IPS-NIHi7 (cell line): ENCODE data around the gene CDK4.
A peak's percentile ranks its signal among the peaks of the same experiment; 100 is the strongest.

Source experiments
- DNase-seq: peaks from one replicate; pipeline ENCODE4 v3.0.0; 2012; ENCODE audit warnings: mixed read lengths; ENCODE audit errors: extremely low spot score

Gene CDK4

DNA sequence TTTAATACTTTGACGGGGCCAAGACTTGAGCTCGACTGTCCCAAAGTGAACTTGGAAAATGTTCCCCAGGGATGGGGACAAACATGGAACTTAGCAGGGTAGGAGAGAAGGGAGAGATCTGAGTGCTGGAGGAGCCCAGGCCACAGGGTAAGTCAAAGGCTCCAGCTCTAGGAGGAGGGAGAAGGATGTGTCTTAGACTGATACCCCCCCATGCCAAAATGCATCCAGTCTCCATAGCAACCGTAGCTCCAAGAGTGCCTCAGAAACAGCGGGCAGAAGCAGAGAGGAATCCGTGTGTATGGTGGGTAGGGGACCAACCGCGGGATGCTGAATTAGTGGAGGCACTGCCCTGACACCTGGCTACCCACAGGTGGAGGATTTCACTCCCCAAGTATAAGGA is 12.7 kb downstream of the CDK4 start:
- no peak for DNase-seq

DNA sequence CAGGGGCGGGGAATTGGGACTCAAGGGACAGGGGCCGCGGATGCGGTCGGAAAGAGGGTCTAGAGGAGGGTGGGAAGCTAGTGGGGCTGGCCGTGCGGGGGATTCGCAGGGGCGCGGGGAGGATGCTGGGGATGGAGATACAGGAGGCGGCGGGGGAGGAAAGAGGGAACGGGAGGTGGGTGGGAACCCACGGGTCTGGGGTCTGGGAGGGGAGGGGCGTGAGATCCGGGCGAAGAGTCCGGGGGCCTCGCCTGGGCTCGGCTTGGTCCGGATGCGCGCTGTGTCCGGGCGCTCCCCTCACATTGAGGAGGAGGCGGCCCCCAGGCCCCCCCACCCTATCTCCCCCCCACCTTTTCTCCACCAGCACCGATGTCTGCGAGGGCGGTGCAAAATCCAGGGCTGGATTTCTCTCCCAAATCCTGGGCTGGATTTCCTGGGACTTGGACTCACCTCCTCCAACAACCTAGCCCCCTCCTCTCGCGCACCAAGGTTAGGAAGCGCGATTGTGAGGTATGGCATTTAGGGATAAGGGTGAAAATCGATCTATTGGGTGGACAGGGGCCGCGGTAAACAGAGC is 13.4 kb downstream of the CDK4 start, which contains the start of gene AGAP2:
Gene AGAP2 (minus strand): TSS at position 82 of the 577 bp plus-strand sequence. CDS start 496 bp downstream, outside the sequence.
- peak; percentile 67 for DNase-seq

DNA sequence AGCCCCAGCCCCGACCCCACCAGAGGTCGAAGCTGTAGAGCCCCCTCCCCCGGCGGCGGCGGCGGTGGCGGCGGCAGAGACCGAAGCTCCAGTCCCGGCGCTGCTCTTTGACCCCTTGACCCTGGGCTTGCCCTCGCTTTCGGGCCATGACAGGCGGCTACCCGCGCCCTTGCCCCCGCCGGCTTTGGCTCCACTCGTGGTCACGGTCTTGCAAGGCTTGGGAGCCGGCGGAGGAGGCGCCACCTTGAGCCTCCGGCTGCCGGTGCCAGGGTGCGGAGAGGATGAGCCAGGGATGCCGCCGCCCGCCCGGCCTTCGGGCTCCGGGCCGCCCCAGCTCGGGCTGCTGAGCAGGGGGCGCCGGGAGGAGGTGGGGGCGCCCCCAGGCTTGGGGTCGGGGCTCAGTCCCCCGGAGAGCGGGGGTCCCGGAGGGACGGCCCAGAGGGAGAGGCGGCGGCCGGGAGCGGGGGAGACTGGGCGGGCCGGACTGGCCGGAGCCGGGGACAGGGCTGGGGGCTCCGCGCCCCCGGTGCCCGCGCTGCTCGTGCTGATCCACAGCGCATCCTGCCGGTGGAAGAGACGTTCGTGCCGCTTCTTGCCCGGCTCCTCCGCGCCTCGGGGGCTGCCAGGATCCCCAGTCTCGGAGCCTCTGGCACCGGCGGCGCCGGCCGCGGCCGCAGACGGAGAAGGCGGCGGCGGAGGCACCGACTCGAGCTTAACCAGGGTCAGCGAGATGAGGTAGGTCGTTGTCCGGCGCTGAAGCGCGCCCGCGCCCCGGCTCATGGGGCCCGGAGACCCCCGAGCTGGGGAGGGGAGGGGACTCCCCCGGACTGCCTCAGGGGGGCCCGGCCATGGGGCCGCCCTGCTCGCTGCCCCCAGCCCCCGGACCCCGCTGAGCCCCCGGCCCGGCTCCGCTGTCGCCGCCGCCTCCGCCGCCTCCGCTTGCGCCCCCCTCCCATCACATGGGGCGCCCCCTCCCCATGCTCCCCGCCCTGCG is 14.3 kb downstream of the CDK4 start:
- no peak for DNase-seq

DNA sequence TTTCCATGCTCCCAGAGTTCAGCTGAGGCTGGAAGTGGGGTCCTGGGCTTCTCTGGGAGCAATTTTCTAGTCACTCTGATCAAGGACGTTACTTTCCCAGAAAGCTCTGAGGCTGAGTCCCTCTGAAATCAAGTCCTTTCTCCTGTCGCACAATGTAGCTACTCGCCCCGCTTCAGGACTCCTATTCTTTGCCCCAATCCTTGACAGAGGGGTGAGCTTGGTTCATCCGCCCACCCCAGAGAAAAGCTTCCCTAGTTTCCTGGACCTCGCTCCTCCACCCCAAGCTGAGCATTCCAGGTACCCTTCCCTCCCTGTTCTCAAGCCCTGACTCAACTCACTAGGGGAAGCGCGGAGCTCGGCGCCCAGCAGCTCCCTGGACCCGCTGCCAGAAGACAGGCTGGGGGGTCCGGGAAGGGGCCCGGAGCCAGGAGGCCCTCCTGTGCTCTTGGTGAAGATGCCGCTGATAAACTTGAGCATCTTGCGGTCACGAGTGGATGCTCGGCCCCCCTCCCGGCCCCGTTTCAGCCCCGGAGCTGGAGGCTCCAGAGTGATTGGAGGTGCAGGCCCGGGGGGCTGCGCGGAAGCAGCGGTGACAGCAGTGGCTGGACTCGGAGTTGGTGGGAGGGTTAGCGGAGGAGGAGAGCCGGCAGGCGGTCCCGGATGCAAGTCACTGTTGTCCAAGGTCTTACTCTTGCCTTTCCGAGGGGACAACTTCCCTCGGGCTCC is 15.2 kb downstream of the CDK4 start:
- DNase-seq = no peak

DNA sequence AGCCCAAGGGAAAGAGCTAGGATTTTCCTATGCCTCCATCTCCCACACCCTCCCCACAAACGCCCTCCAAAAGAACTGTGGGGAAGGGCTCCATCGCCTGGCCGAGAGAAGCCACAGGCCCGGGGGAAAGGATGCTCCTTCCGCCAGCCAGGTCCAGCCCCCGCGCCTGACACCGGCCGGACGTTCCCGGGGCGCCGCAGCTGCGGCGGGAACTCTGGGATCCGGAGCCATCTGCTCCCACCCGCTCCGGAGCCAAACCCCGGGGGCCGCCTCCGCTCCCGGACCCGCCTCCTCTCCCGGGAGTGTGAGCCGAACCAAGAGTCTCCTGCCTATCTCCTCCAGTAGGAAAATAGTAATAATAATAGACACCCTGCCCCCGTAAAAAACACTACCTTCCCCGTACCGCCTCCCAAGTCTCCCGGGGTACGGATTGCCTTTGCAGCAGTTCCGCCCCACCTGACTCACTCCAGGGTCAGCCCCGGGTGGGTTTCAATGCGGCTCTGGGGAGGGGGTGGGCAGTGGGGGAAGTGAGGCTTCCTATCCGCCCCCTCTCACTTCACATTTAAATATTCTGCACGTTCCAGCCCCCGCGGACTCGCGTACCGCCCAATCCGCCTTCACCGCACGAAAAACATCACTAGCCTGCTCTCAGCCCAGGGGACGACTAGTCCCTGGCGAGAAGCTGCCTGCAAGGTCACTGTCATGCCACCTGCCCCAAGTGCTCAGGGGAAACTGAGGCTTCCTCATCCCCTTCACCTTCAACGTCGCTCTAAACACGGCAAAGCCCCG is 16.0 kb downstream of the CDK4 start:
- DNase-seq = peak; percentile 88

DNA sequence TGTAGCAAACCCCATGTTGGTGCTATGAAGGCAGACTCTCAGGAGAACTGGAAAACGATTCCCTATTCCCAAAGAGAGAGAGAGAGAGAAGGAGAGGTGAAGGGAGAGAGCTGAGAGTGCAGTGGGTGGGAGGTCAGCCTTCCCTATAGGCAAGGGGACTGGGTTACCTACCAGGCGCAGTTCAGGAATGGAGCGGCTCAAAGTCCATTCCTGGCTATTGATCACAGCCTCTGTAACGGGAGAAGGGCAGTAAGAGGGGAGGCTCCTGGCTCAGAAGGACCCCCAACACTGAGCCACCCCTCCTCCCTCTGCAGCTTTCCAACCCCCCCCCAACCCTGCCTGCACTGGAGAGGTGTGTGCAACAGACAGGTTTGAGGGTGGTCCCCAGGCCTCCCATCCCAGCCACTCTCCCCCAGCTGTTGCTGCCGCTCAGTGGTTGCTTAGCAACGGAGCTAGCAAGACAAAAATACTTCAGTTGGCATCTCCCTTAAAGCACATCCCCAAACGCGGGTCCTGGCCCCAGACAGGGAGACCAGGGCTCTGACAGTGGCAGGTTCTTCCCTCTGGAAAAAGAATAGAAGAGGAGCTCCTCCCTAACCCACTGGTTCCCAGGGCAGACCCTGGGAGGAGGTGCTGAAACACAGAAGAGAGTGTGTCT is 16.8 kb downstream of the CDK4 start:
- DNase-seq = no peak

DNA sequence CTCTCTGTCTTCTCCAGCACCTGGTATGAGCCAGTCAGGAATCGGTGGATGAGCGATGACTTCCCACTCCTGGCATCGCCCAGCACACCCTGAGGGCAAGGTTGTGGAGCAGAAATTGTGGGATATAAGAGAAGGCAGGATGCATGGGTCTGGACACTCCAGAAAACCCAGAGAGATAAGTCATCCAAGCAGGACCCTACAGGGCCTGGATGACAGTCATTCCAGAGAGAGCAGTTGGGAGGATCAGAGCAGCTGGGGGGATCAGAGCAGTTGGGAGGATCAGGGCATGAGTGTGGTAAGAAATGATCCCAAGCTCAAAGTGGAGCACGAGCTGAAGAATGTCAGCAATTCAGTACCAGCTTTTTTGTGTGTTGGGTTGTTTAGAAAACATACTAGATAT is 17.5 kb downstream of the CDK4 start:
- no peak for DNase-seq

DNA sequence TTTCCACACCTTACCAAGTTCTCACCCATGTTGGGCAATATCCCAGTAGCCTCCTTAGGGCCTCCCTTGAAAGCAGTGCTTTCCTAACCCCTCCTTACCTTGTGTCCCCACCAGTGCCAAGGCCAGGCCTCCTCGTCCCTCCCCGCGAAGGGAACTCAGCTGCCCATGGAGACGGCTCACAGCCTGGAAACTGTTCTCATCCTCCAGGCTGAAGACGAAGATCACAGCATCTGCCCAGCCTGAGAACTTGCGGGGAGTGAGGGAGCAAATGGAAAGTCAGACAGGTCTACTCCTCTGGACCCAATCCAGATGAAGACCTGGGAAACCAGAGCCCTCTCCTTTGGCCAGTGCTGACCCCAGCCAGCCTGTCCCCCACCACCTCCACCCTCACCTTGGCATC is 18.2 kb downstream of the CDK4 start:
- DNase-seq = no peak

DNA sequence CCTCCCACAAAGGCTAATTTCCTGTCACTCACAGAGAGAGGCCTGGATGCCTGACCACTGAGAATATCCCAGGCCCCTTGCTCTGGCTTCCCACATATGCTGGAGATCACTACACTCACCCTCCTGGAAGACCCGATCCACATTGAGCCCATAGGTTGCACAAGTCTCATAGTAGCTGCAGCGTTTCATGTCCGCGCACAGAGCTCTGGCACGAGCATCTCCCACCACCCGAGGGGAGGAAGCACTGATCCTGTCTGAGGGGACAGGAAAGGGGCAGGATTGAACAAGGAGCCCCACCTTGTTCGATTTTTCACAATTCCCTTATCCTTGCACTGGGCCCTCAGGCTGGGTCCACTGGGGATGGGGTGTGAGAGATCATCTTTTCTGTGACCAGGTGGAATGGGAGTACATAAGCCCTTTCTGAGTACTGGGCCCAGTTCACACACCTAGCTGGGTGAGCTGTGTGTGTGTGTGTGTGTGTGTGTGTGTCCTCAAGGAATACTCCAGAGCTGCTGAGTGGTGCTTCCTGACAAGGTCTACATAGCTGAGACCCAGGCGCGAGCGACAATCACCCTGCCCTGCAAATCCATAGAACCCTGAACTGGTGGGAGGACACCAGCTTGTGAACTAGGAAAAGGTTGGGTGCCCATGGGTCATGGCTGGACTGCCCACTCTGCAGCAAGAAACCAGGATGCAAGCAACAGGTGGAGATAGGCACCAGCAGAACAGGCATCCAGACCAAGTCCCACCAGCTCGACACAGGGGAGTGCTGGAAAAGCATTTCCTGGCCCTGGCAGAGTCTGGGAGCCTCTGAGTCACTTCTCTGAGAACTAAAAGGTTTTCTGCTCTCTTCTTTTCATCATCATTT is 19.1 kb downstream of the CDK4 start:
- no peak for DNase-seq

DNA sequence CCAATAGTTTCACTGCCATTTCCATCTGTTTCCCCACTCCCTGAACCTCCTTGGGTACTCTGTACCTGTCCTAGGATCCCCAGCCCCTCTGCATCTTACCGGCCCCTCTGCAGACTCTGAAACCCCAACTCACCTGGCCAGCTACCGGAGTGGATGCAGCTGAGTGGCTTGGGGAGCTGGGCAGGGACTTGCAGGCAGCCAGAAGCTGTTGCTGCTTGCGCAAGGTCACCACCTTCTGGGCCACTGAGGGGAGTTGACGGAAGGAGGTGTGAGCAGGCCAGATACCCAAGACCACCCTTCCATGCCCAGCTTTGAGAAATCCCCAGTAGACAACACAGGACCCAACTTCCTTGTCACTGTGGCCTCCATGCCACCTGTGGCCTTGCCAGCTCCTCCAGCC is 19.8 kb downstream of the CDK4 start:
- no peak for DNase-seq

DNA sequence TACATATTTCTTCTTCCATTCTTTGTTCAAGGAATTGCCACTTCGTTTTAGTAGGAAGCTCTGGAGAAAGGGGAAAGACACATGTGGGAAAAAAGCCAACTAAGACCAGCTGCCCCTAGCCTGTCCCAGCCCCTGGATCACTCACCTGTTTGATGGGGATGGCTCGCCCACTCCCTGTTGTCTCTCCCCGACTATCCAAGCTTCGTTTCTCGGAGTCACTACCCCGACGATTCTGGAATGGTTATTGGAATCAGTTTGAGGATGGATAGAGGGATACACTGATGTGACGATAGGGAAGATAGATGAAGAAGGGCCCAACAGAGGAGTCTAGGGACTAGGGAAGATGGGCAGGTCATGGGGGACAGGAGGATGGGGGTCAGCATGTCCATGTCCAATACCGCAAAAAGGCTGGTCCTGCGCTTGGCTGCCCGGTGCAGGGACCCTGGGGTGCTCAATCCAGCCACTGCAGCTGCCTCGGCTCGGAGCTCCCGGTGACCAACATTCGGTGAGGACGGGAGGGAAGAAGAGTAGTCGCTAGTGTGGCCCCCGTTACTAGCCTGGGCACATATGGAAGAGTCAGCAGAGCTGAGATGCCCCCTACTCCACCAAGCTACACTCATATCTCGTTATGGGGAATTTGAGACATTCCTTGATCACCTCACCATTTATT is 20.6 kb downstream of the CDK4 start:
- no peak for DNase-seq

DNA sequence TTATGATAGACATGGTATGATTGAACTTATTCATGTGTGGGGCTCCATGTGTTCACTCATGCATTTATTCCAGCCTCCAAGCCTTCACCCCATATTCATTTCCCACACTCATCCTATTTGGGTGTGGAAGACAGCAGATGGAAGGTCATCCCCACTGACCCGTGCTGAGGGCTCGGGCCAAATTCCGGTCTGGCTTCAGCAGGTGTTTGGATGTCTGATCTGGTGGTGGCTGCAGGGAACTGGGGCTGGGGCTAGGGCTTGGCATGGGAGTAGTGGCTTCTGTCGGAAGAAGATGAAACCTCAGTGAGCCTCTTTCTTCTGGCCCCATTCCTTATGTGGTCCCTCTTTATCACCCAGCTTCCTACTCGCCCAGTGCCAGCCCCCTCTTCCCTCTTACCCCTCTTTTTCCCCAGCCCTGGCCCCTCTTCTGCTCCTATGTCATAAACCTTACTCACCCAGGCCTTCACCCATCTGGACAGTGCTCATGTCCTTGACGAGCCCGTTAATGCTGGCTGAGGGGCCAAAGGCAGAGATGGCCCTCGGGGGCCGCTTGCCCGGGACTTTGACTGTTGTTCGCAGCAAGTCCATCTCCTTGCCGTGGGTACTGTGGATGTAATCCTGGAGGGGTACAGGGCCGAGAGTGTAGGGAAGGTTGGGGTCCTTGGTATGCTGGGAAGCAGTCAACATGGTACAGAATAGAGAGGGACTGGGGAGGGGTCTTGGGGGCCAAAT is 21.6 kb downstream of the CDK4 start:
- no peak for DNase-seq

DNA sequence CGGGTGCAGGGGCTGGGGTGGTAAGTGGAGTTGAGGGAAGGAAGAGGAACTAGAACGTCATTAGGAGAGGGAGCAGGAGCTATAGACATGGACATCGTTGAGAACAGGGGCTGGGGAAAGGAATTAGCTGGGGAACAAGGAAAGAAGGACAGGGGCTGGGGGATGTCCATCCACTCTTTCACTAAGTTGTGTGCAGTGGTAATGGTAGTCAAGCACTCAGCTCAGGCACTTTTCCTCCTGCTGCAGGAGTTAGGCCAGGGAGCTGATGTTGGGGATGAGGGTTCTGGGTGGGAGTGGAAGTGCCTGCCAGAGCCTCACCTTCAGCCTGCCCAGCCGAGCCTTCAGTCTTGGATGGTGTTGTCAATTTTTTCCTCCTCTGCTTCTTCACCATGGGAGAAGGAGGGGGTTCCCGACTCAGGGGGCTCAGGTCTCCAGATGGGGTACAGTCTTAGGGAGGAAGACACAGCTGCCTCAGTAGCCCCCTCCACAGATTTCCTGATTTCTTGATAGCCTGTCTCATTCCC is 22.7 kb downstream of the CDK4 start:
- DNase-seq = no peak

DNA sequence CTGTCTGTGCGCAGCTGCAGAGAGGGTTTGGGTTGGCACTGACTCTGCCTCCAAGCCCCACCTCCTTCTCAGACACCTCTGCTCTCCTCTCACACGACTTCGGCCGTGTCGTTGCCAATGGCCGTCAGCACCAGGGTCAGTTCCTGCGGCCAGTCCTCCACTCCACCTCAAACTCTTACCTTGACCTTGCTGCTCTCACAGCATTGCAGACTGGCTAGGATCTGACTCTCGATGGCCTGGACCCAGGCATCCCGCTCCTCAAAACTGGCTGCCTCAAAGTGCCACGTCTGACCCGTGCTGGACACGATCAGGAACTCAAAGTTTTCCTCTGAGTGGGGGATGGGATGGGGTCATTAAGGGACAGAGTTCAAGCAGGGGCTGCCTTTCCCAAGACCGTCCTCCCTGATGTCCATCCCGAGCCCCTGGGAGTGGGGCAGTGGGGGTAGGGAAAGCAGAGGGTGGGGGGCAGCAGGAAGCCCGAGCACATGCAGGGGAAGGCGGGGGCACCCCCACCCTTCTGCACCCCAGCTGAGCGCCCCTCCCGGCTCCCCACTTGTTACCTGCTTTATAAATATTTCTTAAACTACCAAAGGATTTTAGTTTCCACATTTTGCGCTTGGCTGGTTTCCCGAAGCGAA is 24.2 kb downstream of the CDK4 start:
- DNase-seq = peak; percentile 81

DNA sequence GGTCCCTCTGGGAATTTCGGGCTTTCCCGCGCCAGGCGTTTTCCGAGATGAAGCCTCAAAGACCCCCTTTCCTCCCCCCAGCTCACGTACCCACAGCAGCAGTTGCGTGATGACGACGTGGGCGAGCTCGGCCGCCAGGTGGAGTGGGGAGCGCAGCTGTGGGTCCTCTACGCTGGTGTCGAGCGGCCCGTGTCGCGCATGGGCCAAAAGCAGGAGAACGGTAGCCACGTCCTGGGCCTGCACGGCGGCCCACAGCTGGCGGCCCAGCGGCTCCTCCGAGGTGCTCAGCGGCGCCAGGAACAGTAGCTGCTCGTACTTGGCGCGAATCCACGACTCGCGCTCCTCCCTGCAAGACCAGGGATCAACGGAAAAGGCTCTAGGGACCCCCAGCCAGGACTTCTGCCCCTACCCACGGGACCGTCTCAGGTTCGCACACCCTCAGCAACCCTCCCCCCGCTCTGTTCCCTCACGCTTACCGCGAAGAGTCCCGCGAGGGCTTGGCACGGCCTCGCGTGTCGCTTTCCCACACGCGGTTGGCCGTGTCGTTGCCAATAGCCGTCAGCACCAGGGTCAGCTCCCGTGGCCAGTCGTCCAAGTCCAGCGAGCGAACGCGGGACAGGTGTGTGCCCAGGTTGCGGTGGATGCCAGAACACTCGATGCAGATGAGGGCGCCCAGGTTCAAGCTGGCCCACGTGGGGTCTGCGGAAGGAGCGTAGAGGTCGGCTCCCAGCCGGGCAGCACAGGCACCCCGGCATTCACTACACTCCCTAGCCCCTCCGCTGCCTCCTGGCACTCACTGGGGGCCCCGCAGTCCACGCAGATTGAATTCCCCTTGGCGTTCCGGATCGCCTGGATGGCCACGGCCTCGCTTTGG is 25.0 kb downstream of the CDK4 start:
- DNase-seq = no peak

DNA sequence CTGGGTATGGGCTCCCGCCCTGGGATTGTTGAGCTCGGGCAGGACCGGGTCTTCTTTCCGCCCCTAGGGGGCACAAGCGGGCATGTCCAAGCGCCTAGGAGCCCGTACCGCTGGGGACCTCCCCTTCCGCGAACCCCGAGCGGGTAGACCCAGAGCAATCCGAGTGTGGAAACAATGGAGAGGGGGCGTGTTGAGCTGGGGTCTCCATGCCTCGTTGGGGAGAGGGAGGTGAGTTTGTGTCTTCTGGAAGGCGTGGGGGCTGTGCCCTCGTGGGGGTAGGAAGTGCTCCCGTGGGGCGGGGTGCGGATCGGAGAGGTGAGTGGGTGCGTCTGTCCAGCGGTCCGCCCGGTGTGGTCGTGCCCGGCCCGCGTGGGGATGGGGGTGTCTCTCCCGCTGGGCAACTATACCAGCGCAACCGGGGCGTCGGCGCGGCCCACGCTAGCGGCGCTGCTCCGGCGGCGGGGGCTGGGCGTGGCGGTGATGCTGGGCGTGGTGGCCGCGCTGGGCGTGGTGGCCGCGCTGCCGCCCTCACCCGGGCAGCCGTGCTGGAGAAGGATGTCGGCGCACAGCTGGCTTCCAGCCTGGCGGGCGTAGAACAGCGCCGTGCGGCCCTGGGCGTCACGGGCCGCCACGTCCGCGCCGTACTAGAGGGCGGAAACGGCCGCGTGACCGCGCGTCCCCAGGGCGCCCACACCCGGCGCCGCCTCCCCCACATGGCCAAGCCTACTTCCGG is 25.8 kb downstream of the CDK4 start:
- DNase-seq = peak; percentile 96

DNA sequence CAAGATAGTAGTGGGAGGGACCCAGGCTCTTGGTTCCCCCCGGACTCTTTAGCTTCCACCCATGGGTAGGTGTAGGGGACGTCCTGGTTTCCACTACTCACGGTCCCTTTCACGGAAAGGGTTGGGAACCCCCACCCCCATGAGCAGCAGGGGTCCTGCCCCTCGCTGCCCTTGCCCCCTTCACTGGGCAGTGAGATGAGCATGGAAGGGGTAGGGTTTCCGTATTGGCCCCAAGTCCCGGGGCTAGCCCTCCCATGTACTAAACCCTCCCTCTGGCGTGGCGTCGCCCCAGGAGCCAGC is 26.3 kb downstream of the CDK4 start:
- DNase-seq = no peak
